ENCODE results near the gene COL5A1.

The COL5A1 gene

GRCh38 chr9:134707031-134707680 is 65.6 kb downstream of the COL5A1 start:
- TF ChIP-seq, protein P1, sequence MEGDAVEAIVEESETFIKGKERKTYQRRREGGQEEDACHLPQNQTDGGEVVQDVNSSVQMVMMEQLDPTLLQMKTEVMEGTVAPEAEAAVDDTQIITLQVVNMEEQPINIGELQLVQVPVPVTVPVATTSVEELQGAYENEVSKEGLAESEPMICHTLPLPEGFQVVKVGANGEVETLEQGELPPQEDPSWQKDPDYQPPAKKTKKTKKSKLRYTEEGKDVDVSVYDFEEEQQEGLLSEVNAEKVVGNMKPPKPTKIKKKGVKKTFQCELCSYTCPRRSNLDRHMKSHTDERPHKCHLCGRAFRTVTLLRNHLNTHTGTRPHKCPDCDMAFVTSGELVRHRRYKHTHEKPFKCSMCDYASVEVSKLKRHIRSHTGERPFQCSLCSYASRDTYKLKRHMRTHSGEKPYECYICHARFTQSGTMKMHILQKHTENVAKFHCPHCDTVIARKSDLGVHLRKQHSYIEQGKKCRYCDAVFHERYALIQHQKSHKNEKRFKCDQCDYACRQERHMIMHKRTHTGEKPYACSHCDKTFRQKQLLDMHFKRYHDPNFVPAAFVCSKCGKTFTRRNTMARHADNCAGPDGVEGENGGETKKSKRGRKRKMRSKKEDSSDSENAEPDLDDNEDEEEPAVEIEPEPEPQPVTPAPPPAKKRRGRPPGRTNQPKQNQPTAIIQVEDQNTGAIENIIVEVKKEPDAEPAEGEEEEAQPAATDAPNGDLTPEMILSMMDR (IDR thresholded peaks at IDR 0.05; ENCODE audit: low read depth, low read length, missing control alignments), result no peak
- in situ Hi-C loops (cut with HindIII; ENCODE audit: low sequenced_read_pairs), result loop anchor here (10.0 kb wide), 1 partner anchor 58 kb away; no protein-coding TSS in a partner anchor
- H3K4me3 ChIP-seq (ENCODE audit: low read depth, low read length), result no peak overlapping the region
- peak; percentile 76 for DNase-seq (ENCODE audit: low read depth)

GRCh38 chr9:134707731-134708671 is 66.4 kb downstream of the COL5A1 start:
- no peak overlapping the region for H3K4me3 ChIP-seq (ENCODE audit: low read depth, low read length)
- no peak for DNase-seq (ENCODE audit: low read depth)
- TF ChIP-seq, protein P1 (IDR thresholded peaks at IDR 0.05; ENCODE audit: low read depth, low read length, missing control alignments), result no peak
- in situ Hi-C loops (cut with HindIII; ENCODE audit: low sequenced_read_pairs), result loop anchor here (10.0 kb wide), 1 partner anchor 57 kb away; no protein-coding TSS in a partner anchor

DNA sequence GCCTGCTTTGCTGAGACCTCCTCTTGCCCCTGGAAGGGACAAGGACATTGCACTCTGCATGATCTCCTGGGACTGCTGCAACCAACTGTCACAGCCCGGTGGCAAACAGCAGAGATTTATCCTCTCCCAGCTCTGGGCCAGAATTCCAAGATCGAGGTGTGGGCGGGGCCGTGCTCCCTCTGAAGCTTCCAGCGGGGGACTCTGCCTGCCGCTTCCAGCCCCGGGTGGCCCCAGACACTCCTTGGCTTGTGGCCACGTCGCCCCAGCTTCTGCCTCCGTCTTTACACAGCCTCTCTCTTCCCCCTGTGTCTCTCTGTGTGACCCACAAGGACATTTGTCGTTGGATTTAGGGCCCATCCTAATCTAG is 67.1 kb downstream of the COL5A1 start:
- in situ Hi-C loops (cut with HindIII; ENCODE audit: low sequenced_read_pairs), result loop anchor here (10.0 kb wide), 1 partner anchor 56 kb away; no protein-coding TSS in a partner anchor
- TF ChIP-seq, protein P1 (IDR thresholded peaks at IDR 0.05; ENCODE audit: low read depth, low read length, missing control alignments), result no peak

DNA sequence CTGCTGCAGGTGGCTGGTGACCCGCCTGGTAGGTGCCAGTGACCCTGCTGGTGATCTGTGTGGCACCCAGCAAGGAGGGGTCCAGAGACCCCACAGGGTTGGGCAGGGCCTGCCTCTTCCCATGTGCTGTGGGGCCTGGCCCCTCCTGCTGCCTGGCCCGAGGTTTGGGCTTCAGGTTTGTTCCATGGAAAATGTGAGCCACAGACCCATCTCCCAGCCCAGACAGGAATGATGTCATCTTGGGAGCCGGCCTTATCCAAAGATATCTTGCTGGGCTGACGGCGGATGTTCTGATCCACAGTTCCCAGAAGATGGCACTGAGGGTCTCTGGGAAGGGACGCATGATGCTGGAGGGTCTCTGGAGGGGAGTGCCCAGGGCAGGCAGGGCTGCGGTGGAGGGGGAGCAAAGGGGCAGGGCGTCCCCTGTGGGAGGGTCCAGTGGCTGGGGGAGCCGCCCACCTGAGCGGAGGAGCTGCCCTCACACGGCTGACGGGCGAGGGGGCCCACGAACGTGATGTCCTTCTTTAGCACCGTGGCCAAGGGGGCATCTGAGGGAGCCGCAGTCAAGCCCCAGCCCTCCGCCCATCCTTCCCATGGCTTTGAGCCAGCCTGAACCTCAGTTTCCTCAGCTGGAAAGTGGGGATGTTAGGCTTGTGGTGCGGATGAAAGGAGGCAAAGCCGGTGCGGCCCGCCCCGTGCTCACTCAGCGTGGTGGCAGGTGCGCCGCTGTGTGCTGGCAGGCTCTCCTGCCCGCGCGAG is 68.1 kb downstream of the COL5A1 start:
- in situ Hi-C loops (cut with HindIII; ENCODE audit: low sequenced_read_pairs), result loop anchor here (10.0 kb wide), 1 partner anchor 55 kb away; no protein-coding TSS in a partner anchor
- TF ChIP-seq, protein P1 (IDR thresholded peaks at IDR 0.05; ENCODE audit: low read depth, low read length, missing control alignments), result no peak
- H3K4me3 ChIP-seq (ENCODE audit: low read depth, low read length), result no peak overlapping the region
- no peak for DNase-seq (ENCODE audit: low read depth)

More for the DNA sequence above, 67.1 kb downstream of the COL5A1 start:
- DNase-seq (ENCODE audit: low read depth), result no peak
- H3K4me3 ChIP-seq (ENCODE audit: low read depth, low read length), result no peak overlapping the region

- no peak overlapping the region for H3K4me3 ChIP-seq (ENCODE audit: low read depth, low read length)
- DNase-seq (ENCODE audit: low read depth), result no peak
- TF ChIP-seq, protein P1 (IDR thresholded peaks at IDR 0.05; ENCODE audit: low read depth, low read length, missing control alignments), result no peak
- in situ Hi-C loops (cut with HindIII; ENCODE audit: low sequenced_read_pairs), result no loop called here
Observed at GRCh38 chr9:134710271-134710540, 68.6 kb downstream of the COL5A1 start.

DNA sequence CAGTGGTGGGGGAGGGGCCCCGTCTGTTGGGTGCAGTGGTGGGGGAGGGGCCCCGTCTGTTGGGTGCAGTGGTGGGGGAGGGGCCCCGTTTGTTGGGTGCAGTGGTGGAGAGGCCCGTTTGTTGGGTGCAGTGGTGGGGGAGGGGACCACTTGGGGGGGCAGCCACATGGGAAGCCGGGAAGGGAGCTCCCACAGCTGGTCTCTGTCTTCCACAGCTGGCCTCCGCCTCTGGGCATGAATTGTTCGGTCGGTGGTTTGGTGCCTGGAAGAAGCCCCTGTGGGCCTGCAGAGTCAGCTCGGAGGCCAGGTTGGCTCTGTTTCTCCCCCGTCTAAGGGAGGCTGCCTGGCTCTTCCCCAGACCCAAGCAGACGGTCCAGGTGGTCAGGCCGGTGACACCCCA is 69.3 kb downstream of the COL5A1 start:
- no peak for DNase-seq (ENCODE audit: low read depth)
- no peak overlapping the region for H3K4me3 ChIP-seq (ENCODE audit: low read depth, low read length)
- TF ChIP-seq, protein P1 (IDR thresholded peaks at IDR 0.05; ENCODE audit: low read depth, low read length, missing control alignments), result no peak
- in situ Hi-C loops (cut with HindIII; ENCODE audit: low sequenced_read_pairs), result no loop called here

Measured in astrocyte of the cerebellum (primary cell).